ENCODE measurements around the gene MIER3. TPM values are rescaled to one million over a fixed set of nuclear protein-coding genes. Genes with fewer than 3 reads are reported as not detected.

MIER3 gene
- total and polyA plus RNA-seq, 2 of the 13 experiments (the other 11 are each of a cell fraction or from before 2014, with no cell fraction given) = 14.6 to 38.8 TPM

- Histone ChIP-seq H2AFZ (ENCODE audit: low read length) (no peak overlapping the region), H3K27ac (ENCODE audit: extremely low read length, insufficient read depth, low read length) (no peak overlapping the region), H3K4me1 (ENCODE audit: insufficient read depth, low read length) (peaks cover 10% of the 10 kb centered on the region), H3K9me3 (ENCODE audit: low read length) (no peaks in the 10 kb centered on the region), H3K27me3 (ENCODE audit: control insufficient read depth in 1 of 2, insufficient read depth in 2 of 2, low read length in 2 of 2) (peaks cover 0 to 19% of the 10 kb centered on the region in 2 experiments; a peak in 2 of 5 replicates), H3K4me3 (replicated peaks in 1 of 3; ENCODE audit: insufficient read depth in 1 of 3, low read depth in 2 of 3, low read length in 3 of 3) (no peak overlapping the region), H3K36me3 (replicated peaks in 1 of 2; ENCODE audit: control insufficient read depth in 1 of 2, insufficient read depth in 2 of 2, low read length in 2 of 2) (no peaks in the 10 kb centered on the region), H4K20me1 (ENCODE audit: insufficient read depth, low read length) (no peaks in the 10 kb centered on the region), H3K79me2 (ENCODE audit: insufficient read depth, low read length) (no peaks in the 10 kb centered on the region), H3K4me2 (ENCODE audit: low read depth, low read length) (no peak overlapping the region), H3K9ac (ENCODE audit: insufficient read depth, low read depth, low read length) (no peak overlapping the region)
- FAIRE-seq = no peak
- no peak for TF ChIP-seq ZNF816 (CRISPR knock-in tag; IDR thresholded peaks at IDR 0.05; ENCODE audit: borderline replicate concordance)
- TF ChIP-seq CEBPB (IDR thresholded peaks at IDR 0.05; ENCODE audit: borderline replicate concordance, low read depth, low read length) = peak; percentile 70
- no peak for TF ChIP-seq GABPB1 (CRISPR knock-in tag; IDR thresholded peaks at IDR 0.05)
- TF ChIP-seq SOX5 (CRISPR knock-in tag; IDR thresholded peaks at IDR 0.05; ENCODE audit: borderline replicate concordance) = peak; percentile 75; the same call in 1 of the 2 replicates
- no peak for TF ChIP-seq ZIK1 (CRISPR knock-in tag; IDR thresholded peaks at IDR 0.05; ENCODE audit: borderline replicate concordance, low read depth)
- TF ChIP-seq CEBPG (CRISPR knock-in tag; IDR thresholded peaks at IDR 0.05) = peak; percentile 56
- TF ChIP-seq SOX6 (IDR thresholded peaks at IDR 0.05) = no peak
- TF ChIP-seq SOX6 (CRISPR knock-in tag; IDR thresholded peaks at IDR 0.05) = peak; percentile 65; the same call in 1 of the 2 replicates
- TF ChIP-seq KLF15 (CRISPR knock-in tag; IDR thresholded peaks at IDR 0.05; ENCODE audit: borderline replicate concordance) = no peak
- no peak for TF ChIP-seq KMT2A (CRISPR knock-in tag; IDR thresholded peaks at IDR 0.05)
- no peak for TF ChIP-seq KAT8 (CRISPR knock-in tag; IDR thresholded peaks at IDR 0.05)
- 0 out of 2 replicates have a peak, but pooled peaks have one; percentile 12 for TF ChIP-seq ZNF7 (CRISPR knock-in tag; IDR thresholded peaks at IDR 0.05)
- no peak for TF ChIP-seq SOX13 (IDR thresholded peaks at IDR 0.05)
- peak in 1 of 2 experiments; percentile 90; a peak in 2 of 4 replicates for TF ChIP-seq SOX13 (CRISPR knock-in tag; conservative IDR thresholded peaks at IDR 0.05 in 1 of 2, IDR thresholded peaks at IDR 0.05 in 1 of 2)
- 0% methylated on average over 2 of the region's 2 CpGs for WGBS (ENCODE audit: low lambda C conversion rate)
- CTCF ChIA-PET (ENCODE audit: low intra/inter-chr PET ratio, low total read pairs) = no interaction called here
- intact Hi-C loops (cut with micrococcal nuclease; ENCODE audit: unreplicated experiment) (no loop called here), in situ Hi-C loops (cut with HindIII; ENCODE audit: extremely low pct_ligation_motif_present, low pct_unique_long_range_greater_than_20kb) (loop anchor here (25.0 kb wide), 1 partner anchor 175 kb away; no protein-coding TSS in a partner anchor)
- no TSS peak for BruUV-seq (replicated peaks)
- POLR2A ChIA-PET = interaction anchor here (1.5 kb wide), 1 partner anchor 11 kb away, joined by 6 read pairs; no protein-coding TSS in a partner anchor
- ATAC-seq = peak; percentile 86
- DNase-seq (ENCODE audit: low spot score) = peak; percentile 66
These were observed 10.4 kb upstream of the MIER3 start for GRCh38 chr5:56962286-56962685.
